NT2/D1 (cell line): Measurements from ENCODE around the gene ERG.

ENCODE experiments used
- SUZ12 ChIP-seq: IDR thresholded peaks from 2 replicates; pipeline ENCODE4 v1.6.1; 2011; ENCODE audit not compliant: insufficient read length, insufficient read depth; ENCODE audit errors: extremely low read depth
- YY1 ChIP-seq: IDR thresholded peaks from 2 replicates; pipeline ENCODE4 v1.6.1; 2011; ENCODE audit not compliant: insufficient read length, insufficient read depth
- ZNF274 ChIP-seq: IDR thresholded peaks from 2 replicates; pipeline ENCODE4 v1.6.1; 2011; ENCODE audit warnings: mild to moderate bottlenecking, low read depth, low read length

DNA sequence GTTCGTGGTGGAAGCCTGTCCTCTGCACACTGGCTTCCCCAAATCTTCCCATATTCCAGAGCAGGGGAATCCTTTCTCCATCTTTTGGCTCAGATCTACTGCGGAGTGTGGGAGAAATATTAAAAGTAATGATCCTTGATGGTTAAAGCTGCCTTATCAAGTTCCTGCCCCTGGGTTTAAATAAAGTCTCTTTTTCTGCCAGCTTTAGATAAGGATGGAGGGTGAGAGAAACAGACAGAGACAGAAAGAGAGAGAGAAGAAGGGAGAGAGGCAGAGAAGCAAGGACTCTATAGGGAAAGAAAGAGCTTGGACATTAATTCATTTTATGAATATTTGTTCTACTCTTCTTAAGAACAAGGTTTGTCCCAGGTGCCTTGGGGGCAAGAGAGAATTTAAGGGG is 143.5 kb downstream of the ERG start:
- TF ChIP-seq ZNF274 (no peak), YY1 (no peak), SUZ12 (no peak)
